ENCODE data around the gene UBE2J1.

UBE2J1 gene

DNA sequence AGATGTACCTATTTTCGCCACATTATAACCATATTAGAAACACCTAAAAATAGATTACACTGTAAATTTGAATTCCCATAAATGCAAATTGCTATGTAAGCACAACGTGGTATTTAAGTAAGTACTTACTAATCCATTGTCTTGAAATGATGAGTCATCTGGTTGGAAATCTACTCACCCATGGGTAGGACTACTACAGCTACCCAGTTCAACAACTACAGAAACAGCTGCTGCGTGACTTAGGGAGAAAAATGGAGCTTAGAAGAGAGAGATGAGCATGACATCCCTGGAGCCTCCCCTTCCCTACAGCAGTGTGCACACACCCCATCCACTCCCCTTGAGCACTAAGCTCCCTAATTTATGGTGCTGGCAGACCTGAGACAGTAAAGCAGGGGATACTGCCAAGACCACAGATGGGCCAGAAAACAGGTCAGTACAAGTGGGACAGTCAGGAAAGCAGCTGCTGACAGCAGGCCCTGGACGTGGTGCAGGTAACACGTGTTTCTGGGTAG, 32.7 kb upstream of the UBE2J1 start:
- Histone ChIP-seq H3K36me3 (ENCODE audit: control insufficient read depth in 1 of 2, insufficient read depth in 2 of 2, low read length in 2 of 2) (no peaks in the 10 kb centered on the region), H3K4me1 (ENCODE audit: control insufficient read depth in 1 of 2, insufficient read depth in 2 of 2, low read length in 2 of 2) (no peaks in the 10 kb centered on the region), H3K27me3 (ENCODE audit: low read depth, low read length) (no peaks in the 10 kb centered on the region), H3K4me3 (ENCODE audit: low read depth in 1 of 2, low read length in 2 of 2) (no peak overlapping the region), H3K27ac (ENCODE audit: low read length) (no peak overlapping the region), H3K9me3 (ENCODE audit: control insufficient read depth in 1 of 2, low read length in 2 of 2) (no peaks in the 10 kb centered on the region)

DNA sequence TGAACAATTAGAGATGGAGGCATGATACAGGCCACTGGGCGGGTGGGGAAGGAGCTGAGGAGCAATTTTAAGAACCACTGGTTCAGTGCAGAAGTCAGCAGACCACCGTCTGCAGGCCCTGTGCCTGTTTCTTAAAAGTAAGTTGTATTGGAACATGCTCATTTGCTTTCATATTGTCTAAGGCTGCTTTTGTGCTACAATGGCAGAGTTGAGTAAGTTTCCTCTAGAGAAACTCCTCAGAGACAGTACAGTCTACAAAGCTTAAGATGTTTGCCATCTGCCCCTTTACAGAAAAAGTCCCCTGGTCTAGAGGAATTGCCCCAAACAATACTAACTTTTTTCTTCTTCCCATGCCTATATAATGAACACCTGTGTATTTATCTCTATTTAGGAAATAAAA, 28.5 kb upstream of the UBE2J1 start:
- Histone ChIP-seq H3K4me3 (ENCODE audit: low read depth in 1 of 2, low read length in 2 of 2) (no peak overlapping the region), H3K27ac (ENCODE audit: low read length) (no peak overlapping the region), H3K9me3 (ENCODE audit: control insufficient read depth in 1 of 2, low read length in 2 of 2) (no peaks in the 10 kb centered on the region), H3K36me3 (ENCODE audit: control insufficient read depth in 1 of 2, insufficient read depth in 2 of 2, low read length in 2 of 2) (no peaks in the 10 kb centered on the region), H3K27me3 (ENCODE audit: low read depth, low read length) (no peaks in the 10 kb centered on the region), H3K4me1 (ENCODE audit: control insufficient read depth in 1 of 2, insufficient read depth in 2 of 2, low read length in 2 of 2) (no peaks in the 10 kb centered on the region)

DNA sequence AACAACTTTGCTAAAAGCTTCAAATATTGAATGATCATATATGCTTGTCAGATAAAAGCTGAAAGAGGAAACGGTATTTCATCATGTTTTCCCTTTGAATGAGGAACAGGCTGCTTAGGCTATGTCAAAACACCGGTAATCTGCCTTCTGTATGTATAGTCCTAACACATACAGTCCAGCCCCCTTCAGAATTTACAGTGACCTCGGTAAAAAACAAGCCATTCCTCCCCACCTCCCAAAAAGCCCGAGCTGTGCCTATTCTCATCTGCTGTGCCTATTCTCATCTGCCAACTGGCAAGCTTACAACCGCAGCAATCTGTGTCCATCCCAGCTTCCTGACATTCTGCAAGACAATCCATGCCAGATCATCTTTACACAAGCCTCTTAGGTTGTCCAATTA, 26.8 kb upstream of the UBE2J1 start:
- Histone ChIP-seq H3K27ac (ENCODE audit: low read length) (no peak overlapping the region), H3K4me3 (ENCODE audit: low read depth in 1 of 2, low read length in 2 of 2) (no peak overlapping the region), H3K4me1 (ENCODE audit: control insufficient read depth in 1 of 2, insufficient read depth in 2 of 2, low read length in 2 of 2) (no peaks in the 10 kb centered on the region), H3K9me3 (ENCODE audit: control insufficient read depth in 1 of 2, low read length in 2 of 2) (no peaks in the 10 kb centered on the region), H3K27me3 (ENCODE audit: low read depth, low read length) (no peaks in the 10 kb centered on the region), H3K36me3 (ENCODE audit: control insufficient read depth in 1 of 2, insufficient read depth in 2 of 2, low read length in 2 of 2) (no peaks in the 10 kb centered on the region)

DNA sequence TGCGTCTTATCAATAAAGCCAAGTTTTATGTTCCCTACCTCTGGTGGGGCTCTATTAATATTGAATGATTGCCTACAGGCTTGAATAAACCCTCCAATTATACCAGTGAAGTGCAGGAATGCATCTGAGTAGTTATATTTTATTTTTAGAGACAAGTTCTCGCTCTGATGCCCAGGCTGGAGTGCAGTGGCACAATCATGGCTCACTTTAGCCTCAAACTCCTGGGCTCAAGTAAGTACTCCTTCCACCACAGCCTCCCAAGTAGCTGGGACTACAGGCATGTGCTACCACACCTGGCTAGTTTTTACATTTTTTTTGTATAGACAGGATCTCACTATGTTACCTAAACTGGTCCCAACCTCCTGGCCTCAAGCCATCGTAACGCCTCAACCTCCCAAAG, 26.1 kb upstream of the UBE2J1 start:
- Histone ChIP-seq H3K27me3 (ENCODE audit: low read depth, low read length) (no peaks in the 10 kb centered on the region), H3K4me3 (ENCODE audit: low read depth in 1 of 2, low read length in 2 of 2) (no peak overlapping the region), H3K4me1 (ENCODE audit: control insufficient read depth in 1 of 2, insufficient read depth in 2 of 2, low read length in 2 of 2) (no peaks in the 10 kb centered on the region), H3K9me3 (ENCODE audit: control insufficient read depth in 1 of 2, low read length in 2 of 2) (no peaks in the 10 kb centered on the region), H3K36me3 (ENCODE audit: control insufficient read depth in 1 of 2, insufficient read depth in 2 of 2, low read length in 2 of 2) (no peaks in the 10 kb centered on the region), H3K27ac (ENCODE audit: low read length) (no peak overlapping the region)

DNA sequence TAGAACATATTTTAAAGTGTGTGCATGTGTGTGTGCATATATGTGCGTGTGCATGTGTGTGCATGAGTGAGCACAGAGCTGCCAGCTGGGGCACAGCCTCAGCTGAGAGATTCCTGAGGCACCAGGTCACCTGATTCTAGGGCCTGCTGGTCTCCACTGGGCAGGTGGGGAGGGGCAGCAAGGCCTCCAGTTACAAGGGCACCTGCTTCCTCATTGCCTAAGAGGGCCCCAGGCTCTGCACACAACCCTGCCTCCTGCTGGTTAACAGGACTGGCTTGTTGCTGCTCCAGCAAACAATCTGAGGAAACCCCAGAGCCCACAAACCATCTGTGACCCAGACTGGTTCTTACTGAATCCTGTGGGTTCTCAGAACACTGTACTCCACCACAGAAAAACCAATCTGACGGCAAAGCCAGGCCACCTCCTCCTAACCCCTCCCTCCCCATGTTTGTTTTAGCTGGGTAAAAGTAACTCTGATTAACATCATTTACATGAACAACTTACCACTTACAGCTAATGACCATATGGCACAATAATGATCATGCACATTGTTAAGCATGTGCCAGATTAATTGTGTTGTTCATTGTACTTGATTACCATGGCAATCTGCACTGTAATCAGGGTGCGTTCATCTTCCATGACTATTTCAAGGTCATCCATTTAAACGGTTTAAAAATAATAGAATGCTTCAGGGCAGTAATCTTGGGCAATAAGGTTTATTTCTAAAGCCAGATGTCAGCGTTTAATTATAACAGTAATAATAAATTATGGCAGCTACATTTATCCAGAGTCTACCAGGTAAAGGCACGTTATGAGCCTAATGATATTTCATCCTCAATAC, 23.1 kb upstream of the UBE2J1 start:
- no peak overlapping the region for H3K4me3 ChIP-seq (ENCODE audit: low read depth in 1 of 2, low read length in 2 of 2)
- no peaks in the 10 kb centered on the region for H3K9me3 ChIP-seq (ENCODE audit: control insufficient read depth in 1 of 2, low read length in 2 of 2)
- H3K27me3 ChIP-seq (ENCODE audit: low read depth, low read length), result no peaks in the 10 kb centered on the region
- no peaks in the 10 kb centered on the region for H3K4me1 ChIP-seq (ENCODE audit: control insufficient read depth in 1 of 2, insufficient read depth in 2 of 2, low read length in 2 of 2)
- no peak overlapping the region for H3K27ac ChIP-seq (ENCODE audit: low read length)
- no peaks in the 10 kb centered on the region for H3K36me3 ChIP-seq (ENCODE audit: control insufficient read depth in 1 of 2, insufficient read depth in 2 of 2, low read length in 2 of 2)

DNA sequence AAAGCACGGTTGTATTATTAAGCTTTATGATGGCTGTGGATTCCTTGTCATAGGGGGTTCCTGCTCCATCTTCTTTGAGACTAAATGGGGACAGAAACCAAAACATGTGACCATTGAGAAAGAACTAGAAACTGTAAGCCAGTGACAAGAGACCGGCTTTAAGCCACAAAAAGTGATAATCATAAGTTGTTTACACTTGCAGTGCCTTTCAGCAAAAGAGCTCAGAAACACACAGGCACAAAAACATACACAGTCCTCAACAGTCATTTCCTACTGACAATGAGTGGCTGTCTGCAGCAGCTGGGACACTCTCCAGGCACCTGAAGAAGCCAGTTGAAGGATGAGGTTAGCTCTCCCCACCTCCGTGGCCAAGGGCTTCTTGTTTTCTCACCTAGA, 20.0 kb upstream of the UBE2J1 start:
- Histone ChIP-seq H3K27ac (ENCODE audit: low read length) (no peak overlapping the region), H3K4me3 (ENCODE audit: low read depth in 1 of 2, low read length in 2 of 2) (no peak overlapping the region), H3K4me1 (ENCODE audit: control insufficient read depth in 1 of 2, insufficient read depth in 2 of 2, low read length in 2 of 2) (peaks cover 0 to 5% of the 10 kb centered on the region in 2 donors), H3K9me3 (ENCODE audit: control insufficient read depth in 1 of 2, low read length in 2 of 2) (no peaks in the 10 kb centered on the region), H3K27me3 (ENCODE audit: low read depth, low read length) (no peaks in the 10 kb centered on the region), H3K36me3 (ENCODE audit: control insufficient read depth in 1 of 2, insufficient read depth in 2 of 2, low read length in 2 of 2) (no peaks in the 10 kb centered on the region)

DNA sequence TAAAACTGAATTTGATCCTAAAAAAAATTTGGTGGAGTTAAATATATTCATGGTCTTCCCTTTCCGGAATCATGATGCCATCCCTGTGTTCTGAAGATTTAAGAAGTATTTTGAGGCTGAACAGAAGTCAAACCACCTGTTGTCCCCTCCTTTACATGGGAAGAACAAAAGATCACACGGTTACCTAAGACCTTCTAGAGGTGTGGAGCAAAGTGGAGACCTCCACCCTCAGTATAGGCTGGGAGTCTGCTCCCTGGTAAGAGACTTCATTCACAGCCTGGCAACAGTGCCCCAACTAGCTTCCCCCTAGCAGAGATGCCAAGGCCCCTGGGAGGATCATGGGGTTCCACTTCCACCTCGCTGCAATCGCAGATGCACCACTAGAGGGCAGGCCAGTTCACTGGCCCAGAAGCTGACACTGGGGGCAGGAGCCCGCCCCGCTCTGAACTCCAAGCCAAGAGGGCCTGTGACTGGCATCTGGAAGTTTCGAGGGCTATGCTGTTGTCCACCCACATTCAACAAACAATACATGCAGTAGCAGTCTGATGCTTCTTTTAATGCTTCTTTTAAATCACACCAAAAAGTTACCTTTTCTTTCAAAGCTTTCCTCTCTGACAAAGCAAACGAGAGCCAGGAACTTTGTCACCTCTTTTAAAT, 19.5 kb upstream of the UBE2J1 start:
- Histone ChIP-seq H3K4me3 (ENCODE audit: low read depth in 1 of 2, low read length in 2 of 2) (no peak overlapping the region), H3K4me1 (ENCODE audit: control insufficient read depth in 1 of 2, insufficient read depth in 2 of 2, low read length in 2 of 2) (peaks cover 0 to 5% of the 10 kb centered on the region in 2 donors), H3K27ac (ENCODE audit: low read length) (no peak overlapping the region), H3K27me3 (ENCODE audit: low read depth, low read length) (no peaks in the 10 kb centered on the region), H3K9me3 (ENCODE audit: control insufficient read depth in 1 of 2, low read length in 2 of 2) (no peaks in the 10 kb centered on the region), H3K36me3 (ENCODE audit: control insufficient read depth in 1 of 2, insufficient read depth in 2 of 2, low read length in 2 of 2) (no peaks in the 10 kb centered on the region)

DNA sequence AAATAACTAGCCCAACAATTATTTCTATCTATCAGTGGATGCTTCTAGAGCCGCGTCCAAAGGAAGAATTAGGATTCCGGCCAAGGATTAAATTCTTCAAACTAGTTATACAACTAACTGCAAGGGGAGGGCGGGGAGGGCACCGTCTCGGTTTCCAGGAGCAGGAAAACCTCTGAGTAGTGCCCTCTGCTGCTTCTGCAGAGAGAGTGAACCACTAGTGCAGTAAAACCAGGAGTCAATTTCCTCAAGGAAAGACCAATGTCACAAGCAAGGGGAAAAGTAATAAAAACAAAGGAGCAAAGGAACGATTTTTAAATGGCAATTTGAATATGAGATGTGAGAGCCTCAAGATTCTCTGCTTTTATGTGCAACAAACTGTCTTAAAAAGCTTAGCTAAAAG, 16.5 kb upstream of the UBE2J1 start:
- H3K4me1 ChIP-seq (ENCODE audit: control insufficient read depth in 1 of 2, insufficient read depth in 2 of 2, low read length in 2 of 2), result peaks cover 0 to 5% of the 10 kb centered on the region in 2 donors
- no peak overlapping the region for H3K4me3 ChIP-seq (ENCODE audit: low read depth in 1 of 2, low read length in 2 of 2)
- H3K27ac ChIP-seq (ENCODE audit: low read length), result no peak overlapping the region
- H3K9me3 ChIP-seq (ENCODE audit: control insufficient read depth in 1 of 2, low read length in 2 of 2), result no peaks in the 10 kb centered on the region
- H3K36me3 ChIP-seq (ENCODE audit: control insufficient read depth in 1 of 2, insufficient read depth in 2 of 2, low read length in 2 of 2), result no peaks in the 10 kb centered on the region
- H3K27me3 ChIP-seq (ENCODE audit: low read depth, low read length), result no peaks in the 10 kb centered on the region

DNA sequence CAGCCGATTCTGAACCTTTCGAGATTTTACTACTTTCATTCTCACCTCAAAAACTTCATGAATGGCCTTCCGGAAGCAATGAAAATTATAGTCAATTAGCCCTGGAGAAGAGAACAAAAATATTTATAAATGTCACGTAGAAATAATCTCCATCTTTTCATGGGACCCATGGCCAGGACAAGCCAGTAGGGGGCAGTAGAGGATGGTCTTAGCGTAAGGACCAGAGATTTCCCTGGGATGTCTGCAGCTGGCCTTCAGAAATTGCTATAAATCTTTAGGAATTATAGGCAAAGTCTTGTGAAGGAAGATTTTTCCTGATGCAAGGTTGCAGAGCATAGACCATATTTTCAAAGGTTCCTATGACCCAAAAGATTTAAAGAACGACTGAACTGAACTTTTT, 15.6 kb upstream of the UBE2J1 start:
- Histone ChIP-seq H3K36me3 (ENCODE audit: control insufficient read depth in 1 of 2, insufficient read depth in 2 of 2, low read length in 2 of 2) (no peaks in the 10 kb centered on the region), H3K9me3 (ENCODE audit: control insufficient read depth in 1 of 2, low read length in 2 of 2) (no peaks in the 10 kb centered on the region), H3K4me3 (ENCODE audit: low read depth in 1 of 2, low read length in 2 of 2) (no peak overlapping the region), H3K27ac (ENCODE audit: low read length) (no peak overlapping the region), H3K27me3 (ENCODE audit: low read depth, low read length) (no peaks in the 10 kb centered on the region), H3K4me1 (ENCODE audit: control insufficient read depth in 1 of 2, insufficient read depth in 2 of 2, low read length in 2 of 2) (peaks cover 0 to 5% of the 10 kb centered on the region in 2 donors)

DNA sequence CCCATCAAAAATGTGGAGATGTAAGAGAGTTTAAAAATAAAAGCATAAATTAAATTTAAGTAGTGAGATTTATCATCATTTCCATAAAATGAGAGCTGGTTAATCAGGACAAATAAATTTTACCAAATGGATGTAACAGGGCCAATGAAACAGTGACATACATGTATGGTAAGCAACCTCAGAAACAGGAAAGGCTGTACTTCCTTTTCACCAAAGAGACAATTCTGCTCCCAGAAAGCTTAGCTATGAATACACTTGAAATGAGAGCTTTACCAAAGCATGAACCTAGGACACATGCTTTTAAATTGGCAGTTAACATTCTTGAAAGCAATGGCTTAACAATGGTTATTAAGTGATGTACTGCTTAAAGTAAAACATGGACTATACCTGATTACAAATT, 12.1 kb upstream of the UBE2J1 start:
- no peaks in the 10 kb centered on the region for H3K36me3 ChIP-seq (ENCODE audit: control insufficient read depth in 1 of 2, insufficient read depth in 2 of 2, low read length in 2 of 2)
- no peaks in the 10 kb centered on the region for H3K9me3 ChIP-seq (ENCODE audit: control insufficient read depth in 1 of 2, low read length in 2 of 2)
- H3K27ac ChIP-seq (ENCODE audit: low read length), result no peak overlapping the region
- H3K27me3 ChIP-seq (ENCODE audit: low read depth, low read length), result no peaks in the 10 kb centered on the region
- peaks cover 0 to 5% of the 10 kb centered on the region in 2 donors for H3K4me1 ChIP-seq (ENCODE audit: control insufficient read depth in 1 of 2, insufficient read depth in 2 of 2, low read length in 2 of 2)
- H3K4me3 ChIP-seq (ENCODE audit: low read depth in 1 of 2, low read length in 2 of 2), result no peak overlapping the region

DNA sequence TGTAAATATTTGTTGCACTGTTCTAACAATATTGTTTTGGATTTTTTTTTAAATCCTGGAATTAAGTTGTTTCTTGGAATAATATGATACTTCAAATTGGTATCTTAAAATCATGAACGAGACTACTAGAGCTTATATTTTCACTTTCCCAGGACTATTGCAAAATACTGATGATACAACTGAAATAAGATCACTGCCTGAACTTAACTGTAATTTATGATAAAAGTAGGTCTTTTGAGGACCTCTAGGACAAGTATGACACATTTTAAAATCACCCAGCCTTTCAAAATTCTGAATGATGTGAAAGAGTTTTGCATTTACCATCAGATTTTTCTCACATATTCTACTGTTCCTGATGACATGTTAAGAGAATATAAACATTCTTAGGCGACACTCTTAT, 8.6 kb upstream of the UBE2J1 start:
- no peaks in the 10 kb centered on the region for H3K9me3 ChIP-seq (ENCODE audit: control insufficient read depth in 1 of 2, low read length in 2 of 2)
- H3K27ac ChIP-seq (ENCODE audit: low read length), result no peak overlapping the region
- H3K27me3 ChIP-seq (ENCODE audit: low read depth, low read length), result no peaks in the 10 kb centered on the region
- no peak overlapping the region for H3K4me3 ChIP-seq (ENCODE audit: low read depth in 1 of 2, low read length in 2 of 2)
- no peaks in the 10 kb centered on the region for H3K4me1 ChIP-seq (ENCODE audit: control insufficient read depth in 1 of 2, insufficient read depth in 2 of 2, low read length in 2 of 2)
- H3K36me3 ChIP-seq (ENCODE audit: control insufficient read depth in 1 of 2, insufficient read depth in 2 of 2, low read length in 2 of 2), result no peaks in the 10 kb centered on the region
